SKM-1 (cell line): Measurements from ENCODE around the gene PHF5A.
A peak's percentile ranks its signal among the peaks of the same experiment; 100 is the strongest.
"Not testable (repeated sequence)": the region's sequence is repeated elsewhere in the genome, so short reads cannot be mapped to it uniquely, and the experiment has no call there.

Experiments used
- DNase-seq: peaks from one replicate; lab custom pipeline; 2025; ENCODE audit not compliant: unreplicated experiment; lab: John Stamatoyannopoulos, UW

Gene PHF5A

GRCh38 chr22:41488076-41488475 is 19.6 kb upstream of the PHF5A start:
- DNase-seq: no peak

GRCh38 chr22:41487037-41487935 is 18.8 kb upstream of the PHF5A start:
- no peak for DNase-seq

GRCh38 chr22:41485033-41485432 is 16.5 kb upstream of the PHF5A start:
- no peak for DNase-seq

- DNase-seq: no peak
Measured at GRCh38 chr22:41482319-41482935, 13.9 kb upstream of the PHF5A start.

GRCh38 chr22:41481925-41482318 is 13.4 kb upstream of the PHF5A start:
- no peak for DNase-seq

GRCh38 chr22:41481131-41481830 is 12.8 kb upstream of the PHF5A start:
- no peak for DNase-seq

GRCh38 chr22:41480397-41480735 is 11.9 kb upstream of the PHF5A start:
- no peak for DNase-seq

GRCh38 chr22:41479671-41480396 is 11.3 kb upstream of the PHF5A start:
- DNase-seq: no peak

- no peak for DNase-seq
Measured at GRCh38 chr22:41478891-41479521, 10.5 kb upstream of the PHF5A start.

GRCh38 chr22:41478473-41478872 is 10.0 kb upstream of the PHF5A start:
- DNase-seq: no peak

- DNase-seq: no peak
Measured at GRCh38 chr22:41474872-41475451, 6.5 kb upstream of the PHF5A start.

GRCh38 chr22:41471568-41471967 is 3.1 kb upstream of the PHF5A start:
- no peak for DNase-seq

- no peak for DNase-seq
Measured at GRCh38 chr22:41470886-41471285, 2.4 kb upstream of the PHF5A start.

GRCh38 chr22:41469218-41469851 is 843 bp upstream of the PHF5A start:
- DNase-seq: no peak

GRCh38 chr22:41461901-41462300 is 6.6 kb downstream of the PHF5A start:
- DNase-seq: no peak

- DNase-seq: not testable (repeated sequence)
Measured at GRCh38 chr22:41460071-41460470, 8.4 kb downstream of the PHF5A start.

GRCh38 chr22:41459431-41459830 is 9.1 kb downstream of the PHF5A start:
- DNase-seq: no peak

GRCh38 chr22:41458161-41458728 is 10.2 kb downstream of the PHF5A start:
- no peak for DNase-seq

GRCh38 chr22:41448189-41448808 is 20.2 kb downstream of the PHF5A start:
- DNase-seq: peak; percentile 98
